ENCODE data around the gene NR4A1.

The NR4A1 gene

GRCh38 chr12:52086366-52086765, 35.1 kb downstream of the NR4A1 start:
- TF ChIP-seq CTCF (IDR thresholded peaks at IDR 0.05; ENCODE audit: insufficient read depth, low read depth, low read length, missing control alignments) = no peak
- H3K4me3 ChIP-seq (ENCODE audit: low read depth, low read length) = no peak overlapping the region
- DNase-seq (ENCODE audit: low read depth) = no peak

- DNase-seq (ENCODE audit: low read depth) = no peak
- H3K4me3 ChIP-seq (ENCODE audit: low read depth, low read length) = no peak overlapping the region
- no peak for TF ChIP-seq CTCF (IDR thresholded peaks at IDR 0.05; ENCODE audit: insufficient read depth, low read depth, low read length, missing control alignments)
Measured at GRCh38 chr12:52086944-52087835, 35.9 kb downstream of the NR4A1 start.

GRCh38 chr12:52087961-52088820, 36.9 kb downstream of the NR4A1 start:
- TF ChIP-seq CTCF (IDR thresholded peaks at IDR 0.05; ENCODE audit: insufficient read depth, low read depth, low read length, missing control alignments) = no peak
- DNase-seq (ENCODE audit: low read depth) = peak; percentile 71
- no peak overlapping the region for H3K4me3 ChIP-seq (ENCODE audit: low read depth, low read length)

- DNase-seq (ENCODE audit: low read depth) = no peak
- TF ChIP-seq CTCF (IDR thresholded peaks at IDR 0.05; ENCODE audit: insufficient read depth, low read depth, low read length, missing control alignments) = no peak
- no peak overlapping the region for H3K4me3 ChIP-seq (ENCODE audit: low read depth, low read length)
Measured at GRCh38 chr12:52089491-52089890, 38.2 kb downstream of the NR4A1 start.

GRCh38 chr12:52090291-52090690, 39.0 kb downstream of the NR4A1 start:
- no peak for DNase-seq (ENCODE audit: low read depth)
- no peak overlapping the region for H3K4me3 ChIP-seq (ENCODE audit: low read depth, low read length)
- TF ChIP-seq CTCF (IDR thresholded peaks at IDR 0.05; ENCODE audit: insufficient read depth, low read depth, low read length, missing control alignments) = no peak

GRCh38 chr12:52091061-52091460, 39.8 kb downstream of the NR4A1 start:
- no peak overlapping the region for H3K4me3 ChIP-seq (ENCODE audit: low read depth, low read length)
- DNase-seq (ENCODE audit: low read depth) = no peak
- no peak for TF ChIP-seq CTCF (IDR thresholded peaks at IDR 0.05; ENCODE audit: insufficient read depth, low read depth, low read length, missing control alignments)
